ENCODE data around the gene DIS3L. TPM values are rescaled to one million over a fixed set of nuclear protein-coding genes. Genes with fewer than 3 reads are reported as not detected.

The DIS3L gene
- total and polyA plus RNA-seq, 2 of the 13 experiments (the other 11 are each of a cell fraction or from before 2014, with no cell fraction given), result 21.0 to 50.5 TPM

DNA sequence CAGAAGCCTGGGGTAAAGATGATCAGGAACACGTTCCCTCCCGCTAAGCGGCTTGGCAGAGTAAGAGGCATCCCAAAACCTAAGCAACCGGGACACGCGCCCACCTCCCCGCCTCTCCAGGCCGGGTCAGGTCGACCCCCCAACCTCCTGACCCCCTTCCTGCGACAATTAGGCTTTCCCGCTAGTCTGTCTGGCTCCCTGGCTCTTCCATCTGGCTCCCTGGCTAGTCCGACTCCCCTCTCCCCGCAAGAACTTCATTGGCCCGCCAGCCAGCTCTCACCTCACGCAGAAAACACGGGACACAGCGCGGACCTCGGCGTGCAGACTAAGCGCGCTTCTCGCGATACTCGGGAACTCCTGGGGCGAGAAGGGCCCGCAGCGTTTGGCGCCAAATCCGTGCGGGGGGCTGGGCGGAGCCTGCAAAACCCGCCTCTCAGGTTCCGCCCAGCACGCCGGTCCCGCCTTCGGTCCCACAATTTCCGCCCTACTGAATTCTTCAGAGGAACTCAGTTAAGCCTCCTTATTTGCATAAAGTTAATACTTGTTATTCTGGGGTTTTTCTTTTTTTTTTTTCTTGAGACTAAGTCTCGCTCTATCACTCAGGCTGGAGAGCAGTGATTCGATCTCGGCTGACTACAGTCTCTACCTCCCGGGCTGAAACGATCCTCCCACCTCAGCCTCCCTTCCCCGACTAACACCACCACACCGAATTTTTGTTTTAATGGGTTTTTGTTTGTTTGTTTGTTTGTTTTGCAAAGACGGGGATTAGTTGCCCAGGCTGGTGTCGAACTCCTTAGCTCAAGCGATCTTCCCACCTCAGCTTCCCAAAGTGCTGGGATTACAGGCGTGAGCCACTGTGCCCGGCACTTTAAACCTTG is 63.2 kb downstream of the DIS3L start, which contains the start of gene TIPIN (continued):
- TF ChIP-seq, protein P1, sequence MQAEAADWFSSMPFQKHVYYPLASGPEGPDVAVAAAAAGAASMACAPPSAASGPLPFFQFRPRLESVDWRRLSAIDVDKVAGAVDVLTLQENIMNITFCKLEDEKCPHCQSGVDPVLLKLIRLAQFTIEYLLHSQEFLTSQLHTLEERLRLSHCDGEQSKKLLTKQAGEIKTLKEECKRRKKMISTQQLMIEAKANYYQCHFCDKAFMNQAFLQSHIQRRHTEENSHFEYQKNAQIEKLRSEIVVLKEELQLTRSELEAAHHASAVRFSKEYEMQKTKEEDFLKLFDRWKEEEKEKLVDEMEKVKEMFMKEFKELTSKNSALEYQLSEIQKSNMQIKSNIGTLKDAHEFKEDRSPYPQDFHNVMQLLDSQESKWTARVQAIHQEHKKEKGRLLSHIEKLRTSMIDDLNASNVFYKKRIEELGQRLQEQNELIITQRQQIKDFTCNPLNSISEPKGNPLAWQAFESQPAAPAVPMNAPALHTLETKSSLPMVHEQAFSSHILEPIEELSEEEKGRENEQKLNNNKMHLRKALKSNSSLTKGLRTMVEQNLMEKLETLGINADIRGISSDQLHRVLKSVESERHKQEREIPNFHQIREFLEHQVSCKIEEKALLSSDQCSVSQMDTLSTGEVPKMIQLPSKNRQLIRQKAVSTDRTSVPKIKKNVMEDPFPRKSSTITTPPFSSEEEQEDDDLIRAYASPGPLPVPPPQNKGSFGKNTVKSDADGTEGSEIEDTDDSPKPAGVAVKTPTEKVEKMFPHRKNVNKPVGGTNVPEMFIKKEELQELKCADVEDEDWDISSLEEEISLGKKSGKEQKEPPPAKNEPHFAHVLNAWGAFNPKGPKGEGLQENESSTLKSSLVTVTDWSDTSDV (CRISPR knock-in tag; IDR thresholded peaks at IDR 0.05), result 0 out of 2 replicates have a peak, but pooled peaks have one; percentile 57
- no peak for TF ChIP-seq MBNL3 (CRISPR knock-in tag; conservative IDR thresholded peaks at IDR 0.05)
- TF ChIP-seq, protein P2, sequence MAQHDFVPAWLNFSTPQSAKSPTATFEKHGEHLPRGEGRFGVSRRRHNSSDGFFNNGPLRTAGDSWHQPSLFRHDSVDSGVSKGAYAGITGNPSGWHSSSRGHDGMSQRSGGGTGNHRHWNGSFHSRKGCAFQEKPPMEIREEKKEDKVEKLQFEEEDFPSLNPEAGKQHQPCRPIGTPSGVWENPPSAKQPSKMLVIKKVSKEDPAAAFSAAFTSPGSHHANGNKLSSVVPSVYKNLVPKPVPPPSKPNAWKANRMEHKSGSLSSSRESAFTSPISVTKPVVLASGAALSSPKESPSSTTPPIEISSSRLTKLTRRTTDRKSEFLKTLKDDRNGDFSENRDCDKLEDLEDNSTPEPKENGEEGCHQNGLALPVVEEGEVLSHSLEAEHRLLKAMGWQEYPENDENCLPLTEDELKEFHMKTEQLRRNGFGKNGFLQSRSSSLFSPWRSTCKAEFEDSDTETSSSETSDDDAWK (CRISPR knock-in tag; IDR thresholded peaks at IDR 0.05), result no peak
- no peak for TF ChIP-seq TEAD3 (CRISPR knock-in tag; optimal IDR thresholded peaks at IDR 0.05; ENCODE audit: borderline replicate concordance)
- TF ChIP-seq, protein P3, sequence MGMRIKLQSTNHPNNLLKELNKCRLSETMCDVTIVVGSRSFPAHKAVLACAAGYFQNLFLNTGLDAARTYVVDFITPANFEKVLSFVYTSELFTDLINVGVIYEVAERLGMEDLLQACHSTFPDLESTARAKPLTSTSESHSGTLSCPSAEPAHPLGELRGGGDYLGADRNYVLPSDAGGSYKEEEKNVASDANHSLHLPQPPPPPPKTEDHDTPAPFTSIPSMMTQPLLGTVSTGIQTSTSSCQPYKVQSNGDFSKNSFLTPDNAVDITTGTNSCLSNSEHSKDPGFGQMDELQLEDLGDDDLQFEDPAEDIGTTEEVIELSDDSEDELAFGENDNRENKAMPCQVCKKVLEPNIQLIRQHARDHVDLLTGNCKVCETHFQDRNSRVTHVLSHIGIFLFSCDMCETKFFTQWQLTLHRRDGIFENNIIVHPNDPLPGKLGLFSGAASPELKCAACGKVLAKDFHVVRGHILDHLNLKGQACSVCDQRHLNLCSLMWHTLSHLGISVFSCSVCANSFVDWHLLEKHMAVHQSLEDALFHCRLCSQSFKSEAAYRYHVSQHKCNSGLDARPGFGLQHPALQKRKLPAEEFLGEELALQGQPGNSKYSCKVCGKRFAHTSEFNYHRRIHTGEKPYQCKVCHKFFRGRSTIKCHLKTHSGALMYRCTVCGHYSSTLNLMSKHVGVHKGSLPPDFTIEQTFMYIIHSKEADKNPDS (CRISPR knock-in tag; IDR thresholded peaks at IDR 0.05), result no peak
- TF ChIP-seq ELF3 (CRISPR knock-in tag; IDR thresholded peaks at IDR 0.05), result peak; percentile 75
- TF ChIP-seq, protein P4, sequence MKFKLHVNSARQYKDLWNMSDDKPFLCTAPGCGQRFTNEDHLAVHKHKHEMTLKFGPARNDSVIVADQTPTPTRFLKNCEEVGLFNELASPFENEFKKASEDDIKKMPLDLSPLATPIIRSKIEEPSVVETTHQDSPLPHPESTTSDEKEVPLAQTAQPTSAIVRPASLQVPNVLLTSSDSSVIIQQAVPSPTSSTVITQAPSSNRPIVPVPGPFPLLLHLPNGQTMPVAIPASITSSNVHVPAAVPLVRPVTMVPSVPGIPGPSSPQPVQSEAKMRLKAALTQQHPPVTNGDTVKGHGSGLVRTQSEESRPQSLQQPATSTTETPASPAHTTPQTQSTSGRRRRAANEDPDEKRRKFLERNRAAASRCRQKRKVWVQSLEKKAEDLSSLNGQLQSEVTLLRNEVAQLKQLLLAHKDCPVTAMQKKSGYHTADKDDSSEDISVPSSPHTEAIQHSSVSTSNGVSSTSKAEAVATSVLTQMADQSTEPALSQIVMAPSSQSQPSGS (CRISPR knock-in tag; IDR thresholded peaks at IDR 0.05), result no peak
- TF ChIP-seq KDM2A (CRISPR knock-in tag; IDR thresholded peaks at IDR 0.05; ENCODE audit: borderline replicate concordance, low read depth), result no peak; the same call in 1 of the 2 replicates
- TF ChIP-seq, protein P5, sequence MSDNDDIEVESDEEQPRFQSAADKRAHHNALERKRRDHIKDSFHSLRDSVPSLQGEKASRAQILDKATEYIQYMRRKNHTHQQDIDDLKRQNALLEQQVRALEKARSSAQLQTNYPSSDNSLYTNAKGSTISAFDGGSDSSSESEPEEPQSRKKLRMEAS (IDR thresholded peaks at IDR 0.05), result peak; percentile 92
- TF ChIP-seq, protein P6, sequence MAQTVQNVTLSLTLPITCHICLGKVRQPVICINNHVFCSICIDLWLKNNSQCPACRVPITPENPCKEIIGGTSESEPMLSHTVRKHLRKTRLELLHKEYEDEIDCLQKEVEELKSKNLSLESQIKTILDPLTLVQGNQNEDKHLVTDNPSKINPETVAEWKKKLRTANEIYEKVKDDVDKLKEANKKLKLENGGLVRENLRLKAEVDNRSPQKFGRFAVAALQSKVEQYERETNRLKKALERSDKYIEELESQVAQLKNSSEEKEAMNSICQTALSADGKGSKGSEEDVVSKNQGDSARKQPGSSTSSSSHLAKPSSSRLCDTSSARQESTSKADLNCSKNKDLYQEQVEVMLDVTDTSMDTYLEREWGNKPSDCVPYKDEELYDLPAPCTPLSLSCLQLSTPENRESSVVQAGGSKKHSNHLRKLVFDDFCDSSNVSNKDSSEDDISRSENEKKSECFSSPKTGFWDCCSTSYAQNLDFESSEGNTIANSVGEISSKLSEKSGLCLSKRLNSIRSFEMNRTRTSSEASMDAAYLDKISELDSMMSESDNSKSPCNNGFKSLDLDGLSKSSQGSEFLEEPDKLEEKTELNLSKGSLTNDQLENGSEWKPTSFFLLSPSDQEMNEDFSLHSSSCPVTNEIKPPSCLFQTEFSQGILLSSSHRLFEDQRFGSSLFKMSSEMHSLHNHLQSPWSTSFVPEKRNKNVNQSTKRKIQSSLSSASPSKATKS (CRISPR knock-in tag; IDR thresholded peaks at IDR 0.05), result no peak
- peak; percentile 96 for TF ChIP-seq ZNF230 (CRISPR knock-in tag; IDR thresholded peaks at IDR 0.05)
- TF ChIP-seq, protein P7, sequence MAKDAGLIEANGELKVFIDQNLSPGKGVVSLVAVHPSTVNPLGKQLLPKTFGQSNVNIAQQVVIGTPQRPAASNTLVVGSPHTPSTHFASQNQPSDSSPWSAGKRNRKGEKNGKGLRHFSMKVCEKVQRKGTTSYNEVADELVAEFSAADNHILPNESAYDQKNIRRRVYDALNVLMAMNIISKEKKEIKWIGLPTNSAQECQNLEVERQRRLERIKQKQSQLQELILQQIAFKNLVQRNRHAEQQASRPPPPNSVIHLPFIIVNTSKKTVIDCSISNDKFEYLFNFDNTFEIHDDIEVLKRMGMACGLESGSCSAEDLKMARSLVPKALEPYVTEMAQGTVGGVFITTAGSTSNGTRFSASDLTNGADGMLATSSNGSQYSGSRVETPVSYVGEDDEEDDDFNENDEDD (CRISPR knock-in tag; IDR thresholded peaks at IDR 0.05; ENCODE audit: borderline replicate concordance), result peak; percentile 98
- 0 out of 2 replicates have a peak, but pooled peaks have one; percentile 21 for TF ChIP-seq ZNF367 (CRISPR knock-in tag; IDR thresholded peaks at IDR 0.05; ENCODE audit: borderline replicate concordance)
- no peak; the same call in 1 of the 2 replicates for TF ChIP-seq ZNF75D (CRISPR knock-in tag; IDR thresholded peaks at IDR 0.05; ENCODE audit: borderline replicate concordance)

Data from HepG2 (cell line).